C4-2B (cell line): ENCODE measurements around the gene RBM28.

Source experiments
- CTCF ChIP-seq: fragments of 450-650 bp; conservative IDR thresholded peaks from 2 replicates; pipeline ENCODE4 v1.5.1; 2017; ENCODE audit warnings: mild to moderate bottlenecking
- ZFX ChIP-seq: fragments of 450-650 bp; IDR thresholded peaks from 2 replicates; pipeline ENCODE4 v1.6.1; 2017

- no peak for TF ChIP-seq CTCF
- TF ChIP-seq ZFX, result no peak
These were observed 68.0 kb downstream of the RBM28 start for GRCh38 chr7:128275681-128276080.
